Naive B cell (primary cell): ENCODE data around the gene CBLN1. TPM values are rescaled to one million over a fixed set of nuclear protein-coding genes. Genes with fewer than 3 reads are reported as not detected.
A peak's percentile ranks its signal among the peaks of the same experiment; 100 is the strongest.

Experiments
- ATAC-seq, 2 donors: fragments of 150-1000 bp; cut with Tn5 transposase; 2 replicates each; pipeline ENCODE4 v1.10.0; 2021; ENCODE audit warnings: low read depth in 2 of 2, mild to moderate bottlenecking in 2 of 2, moderate library complexity in 2 of 2
- DNase-seq: peaks from one replicate; pipeline ENCODE4 v3.0.0; 2022
- H3K27ac Mint-ChIP-seq, 6 donors: one replicate each; pipeline ENCODE4 v1.8.0; 2020 to 2022; ENCODE audit warnings: mild to moderate bottlenecking in 6 of 6, mixed read lengths in 6 of 6, moderate library complexity in 5 of 6, inconsistent platforms in 2 of 6
- H3K27me3 Mint-ChIP-seq, 3 donors: one replicate each; pipeline ENCODE4 v1.8.0; 2021 to 2022; ENCODE audit warnings: mixed read lengths in 3 of 3, mild to moderate bottlenecking in 1 of 3
- H3K36me3 Mint-ChIP-seq, 2 donors: one replicate each; pipeline ENCODE4 v1.8.0; 2020 to 2022; ENCODE audit warnings: mixed read lengths in 2 of 2, inconsistent platforms in 1 of 2, mild to moderate bottlenecking in 1 of 2
- H3K4me1 Mint-ChIP-seq, 3 donors: one replicate each; pipeline ENCODE4 v1.8.0; 2020 to 2022; ENCODE audit warnings: mixed read lengths in 3 of 3, inconsistent platforms in 1 of 3, mild to moderate bottlenecking in 1 of 3, moderate library complexity in 1 of 3
- H3K4me3 Mint-ChIP-seq, 8 donors: one replicate each; pipeline ENCODE4 v1.8.0; 2020 to 2022; ENCODE audit warnings: mild to moderate bottlenecking in 8 of 8, mixed read lengths in 8 of 8, moderate library complexity in 8 of 8, inconsistent platforms in 2 of 8
- H3K9me3 Mint-ChIP-seq, 7 donors: one replicate each; pipeline ENCODE4 v1.8.0; 2020 to 2022; ENCODE audit warnings: mixed read lengths in 7 of 7, mild to moderate bottlenecking in 5 of 7, inconsistent platforms in 2 of 7, moderate library complexity in 1 of 7
- polyA plus RNA-seq, 6 donors: library from polyadenylated mRNA; unstranded; fragments of 300-500 nt; fragmentation: Illumina TruSeq; gene quantifications; one replicate each; pipeline ENCODE4 v1.2.3, GENCODE V29; 2021; ENCODE audit warnings: low read depth in 6 of 6

The CBLN1 gene
- polyA plus RNA-seq = not detected

- H3K27ac Mint-ChIP-seq = peak within 1 kb of the TSS in 1 of 6 donors; percentile 76
- peaks cover 49 to 74% (median 67%) of the 10 kb centered on the region in 3 donors for H3K27me3 Mint-ChIP-seq
Observed at GRCh38 chr16:49281480-49281842, at the start of gene CBLN1. Gene CBLN1 (minus strand): TSS chr16:49281838. CDS start chr16:49281465, 373 bp downstream.

GRCh38 chr16:49330562-49331201 is 49.0 kb upstream of the CBLN1 start:
- DNase-seq = no peak
- Mint-ChIP-seq H3K9me3 (peaks cover 0 to 3% (median 0%) of the 10 kb centered on the region in 7 donors), H3K4me1 (no peaks in the 10 kb centered on the region), H3K27me3 (peaks cover under 1 to 20% (median 9%) of the 10 kb centered on the region in 3 donors), H3K27ac (no peak overlapping the region), H3K4me3 (no peak overlapping the region), H3K36me3 (no peaks in the 10 kb centered on the region)
- no peak for ATAC-seq

More at GRCh38 chr16:49281480-49281842, at the start of gene CBLN1:
- ATAC-seq (no peak), DNase-seq (no peak)
- Mint-ChIP-seq H3K4me1 (peaks cover 6 to 7% (median 6%) of the 10 kb centered on the region in 3 donors), H3K9me3 (peaks cover 0 to 8% (median 1%) of the 10 kb centered on the region in 7 donors), H3K4me3 (peak within 1 kb of the TSS in 7 of 8 donors; percentile 60 to 86 (median 69)), H3K36me3 (peaks cover 5 to 15% of the 10 kb centered on the region in 2 donors)

- DNase-seq (no peak), ATAC-seq (no peak)
- H3K27ac Mint-ChIP-seq = no peak overlapping the region
- H3K9me3 Mint-ChIP-seq = peaks cover 0 to 3% (median 0%) of the 10 kb centered on the region in 7 donors
- H3K27me3 Mint-ChIP-seq = peaks cover 0 to 20% (median 7%) of the 10 kb centered on the region in 3 donors
- no peak overlapping the region for H3K4me3 Mint-ChIP-seq
- no peaks in the 10 kb centered on the region for H3K4me1 Mint-ChIP-seq
- H3K36me3 Mint-ChIP-seq = no peaks in the 10 kb centered on the region
Observed at GRCh38 chr16:49328325-49328724, 46.7 kb upstream of the CBLN1 start.

GRCh38 chr16:49327466-49327865 is 45.8 kb upstream of the CBLN1 start:
- Mint-ChIP-seq H3K9me3 (peaks cover 0 to 3% (median 0%) of the 10 kb centered on the region in 7 donors), H3K4me3 (no peak overlapping the region)

GRCh38 chr16:49324703-49325102 is 43.1 kb upstream of the CBLN1 start:
- Mint-ChIP-seq H3K4me3 (no peak overlapping the region), H3K27ac (no peak overlapping the region), H3K27me3 (peaks cover 0 to 20% (median 11%) of the 10 kb centered on the region in 3 donors), H3K36me3 (no peaks in the 10 kb centered on the region), H3K9me3 (peaks cover 6 to 13% (median 8%) of the 10 kb centered on the region in 7 donors), H3K4me1 (no peaks in the 10 kb centered on the region)
- ATAC-seq (no peak), DNase-seq (no peak)

More at GRCh38 chr16:49327466-49327865, 45.8 kb upstream of the CBLN1 start:
- no peaks in the 10 kb centered on the region for H3K4me1 Mint-ChIP-seq
- H3K27me3 Mint-ChIP-seq = peaks cover 0 to 20% (median 9%) of the 10 kb centered on the region in 3 donors
- H3K36me3 Mint-ChIP-seq = no peaks in the 10 kb centered on the region
- no peak overlapping the region for H3K27ac Mint-ChIP-seq
- no peak for DNase-seq
- no peak for ATAC-seq

- H3K9me3 Mint-ChIP-seq = peaks cover 5 to 38% (median 7%) of the 10 kb centered on the region in 7 donors
- ATAC-seq (no peak), DNase-seq (no peak)
- no peaks in the 10 kb centered on the region for H3K36me3 Mint-ChIP-seq
- no peaks in the 10 kb centered on the region for H3K4me1 Mint-ChIP-seq
- peaks cover 13 to 20% (median 17%) of the 10 kb centered on the region in 3 donors for H3K27me3 Mint-ChIP-seq
- no peak overlapping the region for H3K27ac Mint-ChIP-seq
- no peak overlapping the region for H3K4me3 Mint-ChIP-seq
Observed at GRCh38 chr16:49315602-49316001, 34.0 kb upstream of the CBLN1 start.

- H3K27ac Mint-ChIP-seq = no peak overlapping the region
Observed at GRCh38 chr16:49312389-49312985, 30.8 kb upstream of the CBLN1 start.

GRCh38 chr16:49311823-49312222 is 30.2 kb upstream of the CBLN1 start:
- ATAC-seq (no peak), DNase-seq (no peak)
- no peak overlapping the region for H3K27ac Mint-ChIP-seq
- H3K4me1 Mint-ChIP-seq = no peaks in the 10 kb centered on the region
- no peak overlapping the region for H3K4me3 Mint-ChIP-seq
- peaks cover 0 to 14% (median 0%) of the 10 kb centered on the region in 7 donors for H3K9me3 Mint-ChIP-seq
- H3K27me3 Mint-ChIP-seq = peaks cover 13 to 25% (median 17%) of the 10 kb centered on the region in 3 donors
- no peaks in the 10 kb centered on the region for H3K36me3 Mint-ChIP-seq

More at GRCh38 chr16:49312389-49312985, 30.8 kb upstream of the CBLN1 start:
- Mint-ChIP-seq H3K9me3 (peaks cover 0 to 16% (median 0%) of the 10 kb centered on the region in 7 donors), H3K36me3 (no peaks in the 10 kb centered on the region), H3K4me3 (no peak overlapping the region), H3K4me1 (no peaks in the 10 kb centered on the region), H3K27me3 (peaks cover 13 to 22% (median 17%) of the 10 kb centered on the region in 3 donors)
- no peak for DNase-seq
- ATAC-seq = no peak

GRCh38 chr16:49307176-49307575 is 25.5 kb upstream of the CBLN1 start:
- DNase-seq = no peak
- no peaks in the 10 kb centered on the region for H3K4me1 Mint-ChIP-seq
- H3K36me3 Mint-ChIP-seq = no peaks in the 10 kb centered on the region
- no peak overlapping the region for H3K27ac Mint-ChIP-seq
- H3K4me3 Mint-ChIP-seq = no peak overlapping the region
- ATAC-seq = no peak
- peaks cover 29 to 32% (median 31%) of the 10 kb centered on the region in 3 donors for H3K27me3 Mint-ChIP-seq
- peaks cover 0 to 17% (median 1%) of the 10 kb centered on the region in 7 donors for H3K9me3 Mint-ChIP-seq

- ATAC-seq (no peak), DNase-seq (no peak)
- no peak overlapping the region for H3K4me3 Mint-ChIP-seq
- peaks cover 21 to 29% (median 26%) of the 10 kb centered on the region in 3 donors for H3K27me3 Mint-ChIP-seq
- H3K36me3 Mint-ChIP-seq = no peaks in the 10 kb centered on the region
- no peaks in the 10 kb centered on the region for H3K4me1 Mint-ChIP-seq
- no peak overlapping the region for H3K27ac Mint-ChIP-seq
- peaks cover 0 to 9% (median 1%) of the 10 kb centered on the region in 7 donors for H3K9me3 Mint-ChIP-seq
Observed at GRCh38 chr16:49305406-49305805, 23.8 kb upstream of the CBLN1 start.

GRCh38 chr16:49292413-49292812 is 10.8 kb upstream of the CBLN1 start:
- Mint-ChIP-seq H3K36me3 (no peaks in the 10 kb centered on the region), H3K27ac (no peak overlapping the region), H3K27me3 (peaks cover 14 to 26% (median 21%) of the 10 kb centered on the region in 3 donors), H3K4me1 (no peaks in the 10 kb centered on the region), H3K9me3 (peaks cover 0 to 16% (median 2%) of the 10 kb centered on the region in 7 donors), H3K4me3 (no peak overlapping the region)
- DNase-seq (no peak), ATAC-seq (no peak)

GRCh38 chr16:49287572-49287971 is 5.9 kb upstream of the CBLN1 start:
- peaks cover 4 to 5% (median 5%) of the 10 kb centered on the region in 3 donors for H3K4me1 Mint-ChIP-seq
- H3K4me3 Mint-ChIP-seq = no peak overlapping the region
- peaks cover 36 to 48% (median 43%) of the 10 kb centered on the region in 3 donors for H3K27me3 Mint-ChIP-seq
- no peak for ATAC-seq
- H3K36me3 Mint-ChIP-seq = peaks cover 0 to 13% of the 10 kb centered on the region in 2 donors
- peaks cover 0 to 23% (median 3%) of the 10 kb centered on the region in 7 donors for H3K9me3 Mint-ChIP-seq
- peak overlapping the region in 1 of 6 donors; percentile 49 for H3K27ac Mint-ChIP-seq
- no peak for DNase-seq

- Mint-ChIP-seq H3K9me3 (peaks cover 0 to 17% (median 3%) of the 10 kb centered on the region in 7 donors), H3K4me3 (no peak overlapping the region), H3K27ac (no peak overlapping the region)
Observed at GRCh38 chr16:49284962-49285361, 3.3 kb upstream of the CBLN1 start.

More at GRCh38 chr16:49284962-49285361, 3.3 kb upstream of the CBLN1 start:
- ATAC-seq = no peak
- Mint-ChIP-seq H3K27me3 (peaks cover 41 to 58% (median 44%) of the 10 kb centered on the region in 3 donors), H3K4me1 (peaks cover 6 to 7% (median 6%) of the 10 kb centered on the region in 3 donors), H3K36me3 (peaks cover 0 to 15% of the 10 kb centered on the region in 2 donors)
- DNase-seq = no peak
